ENCODE measurements around the gene DMKN. TPM values are rescaled to one million over a fixed set of nuclear protein-coding genes. Genes with fewer than 3 reads are reported as not detected.

DMKN gene
- total and polyA plus RNA-seq, 2 donors (not counting 3 experiments of a cell fraction or from before 2014, with no cell fraction given) = not detected

DNA sequence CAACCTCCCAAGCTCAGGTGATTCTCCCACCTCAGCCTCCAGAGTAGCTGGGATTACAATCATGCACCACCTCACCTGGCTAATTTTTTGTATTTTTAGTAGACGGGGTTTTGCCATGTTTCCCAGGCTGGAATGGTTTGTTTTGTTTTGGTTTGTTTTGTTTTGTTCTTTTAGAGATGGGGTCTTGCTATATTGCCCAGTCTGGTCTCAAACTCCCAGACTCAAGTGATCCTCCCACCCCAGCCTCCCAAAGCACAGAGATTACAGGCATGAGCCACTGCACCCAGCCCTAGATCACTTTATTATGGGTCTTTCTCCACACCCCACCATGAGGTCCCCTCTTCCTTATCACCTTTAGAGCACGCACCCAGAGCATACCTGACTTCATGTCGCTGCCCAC lies 15.2 kb downstream of the DMKN start:
- intact Hi-C loops (cut with micrococcal nuclease) = no loop called here

DNA sequence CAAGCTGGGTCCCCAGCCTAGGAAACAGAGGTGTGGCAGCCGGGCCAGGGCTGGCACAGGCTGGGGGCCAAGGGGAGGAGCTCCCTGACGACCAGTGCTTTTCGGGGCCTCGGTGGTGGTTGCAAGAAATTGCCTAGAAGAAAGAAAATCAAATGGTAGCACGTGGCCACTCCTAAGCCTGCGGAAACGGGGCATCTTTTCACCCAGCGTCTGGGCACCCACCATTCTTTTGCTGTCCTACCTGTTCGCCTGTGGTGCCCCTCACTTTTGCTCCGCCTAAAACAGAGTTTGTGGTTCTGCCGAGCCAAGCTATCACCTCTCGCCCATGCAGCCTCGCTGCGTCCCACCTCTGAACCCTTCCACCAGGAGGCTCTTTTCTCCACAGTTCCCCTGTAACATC lies 16.0 kb downstream of the DMKN start:
- Histone ChIP-seq H3K27me3 (ENCODE audit: control insufficient read depth in 2 of 2, insufficient read depth in 2 of 2, low read length in 2 of 2) (no peaks in the 10 kb centered on the region), H4K20me1 (replicated peaks; ENCODE audit: control insufficient read depth, extremely low read depth, insufficient read depth, low read length) (no peaks in the 10 kb centered on the region), H3K9me1 (replicated peaks; ENCODE audit: control insufficient read depth, extremely low read depth, insufficient read depth, low read length) (no peaks in the 10 kb centered on the region), H3K9me3 (replicated peaks; ENCODE audit: control insufficient read depth, insufficient read depth, low read length) (no peaks in the 10 kb centered on the region), H3K4me2 (ENCODE audit: insufficient read depth, low read length) (no peak overlapping the region), H3K79me2 (ENCODE audit: control insufficient read depth, insufficient read depth, low read length) (no peaks in the 10 kb centered on the region), H2AFZ (ENCODE audit: low read depth, low read length) (no peak overlapping the region), H3K4me3 (replicated peaks in 1 of 3; ENCODE audit: insufficient read depth in 1 of 3, low read depth in 1 of 3, low read length in 3 of 3) (no peak overlapping the region), H3K9ac (replicated peaks; ENCODE audit: extremely low read depth, insufficient read depth, low read length) (no peak overlapping the region), H3K27ac (ENCODE audit: insufficient read depth, low read depth, low read length) (no peak overlapping the region), H3K4me1 (ENCODE audit: control insufficient read depth, extremely low read depth, insufficient read depth, low read length) (no peaks in the 10 kb centered on the region), H3K36me3 (ENCODE audit: control insufficient read depth in 2 of 2, extremely low read depth in 1 of 2, insufficient read depth in 2 of 2, low read length in 2 of 2) (no peaks in the 10 kb centered on the region)
- ChIA-PET CTCF (interaction anchor here (1.4 to 1.5 kb wide), 3 partner anchors 11 to 144 kb away, joined by 3 to 8 read pairs (median 6); no protein-coding TSS in a partner anchor), POLR2A (no interaction called here)
- DNase-seq (ENCODE audit: low read depth, low spot score) (no peak), FAIRE-seq (no peak)
- no TSS peak for BruUV-seq (replicated peaks)
- no peak for TF ChIP-seq MYC (IDR thresholded peaks at IDR 0.05; ENCODE audit: low read depth, low read length)
- TF ChIP-seq, protein P1, sequence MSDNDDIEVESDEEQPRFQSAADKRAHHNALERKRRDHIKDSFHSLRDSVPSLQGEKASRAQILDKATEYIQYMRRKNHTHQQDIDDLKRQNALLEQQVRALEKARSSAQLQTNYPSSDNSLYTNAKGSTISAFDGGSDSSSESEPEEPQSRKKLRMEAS (IDR thresholded peaks at IDR 0.05; ENCODE audit: insufficient read depth, insufficient read length) = no peak
- no peak for TF ChIP-seq JUN (IDR thresholded peaks at IDR 0.05; ENCODE audit: borderline replicate concordance, insufficient read depth, insufficient read length, low read depth)
- no peak for TF ChIP-seq EZH2 (IDR thresholded peaks at IDR 0.05; ENCODE audit: borderline replicate concordance, low read depth, low read length, severe bottlenecking)
- TF ChIP-seq FOS (IDR thresholded peaks at IDR 0.05; ENCODE audit: borderline replicate concordance, insufficient read depth, low read length) = no peak
- no peak for TF ChIP-seq GATA2 (IDR thresholded peaks at IDR 0.05; ENCODE audit: insufficient read depth, insufficient read length, low read depth, low read length)
- no peak for TF ChIP-seq POLR2A (IDR thresholded peaks at IDR 0.05; ENCODE audit: low read depth, low read length)
- TF ChIP-seq, protein P2, sequence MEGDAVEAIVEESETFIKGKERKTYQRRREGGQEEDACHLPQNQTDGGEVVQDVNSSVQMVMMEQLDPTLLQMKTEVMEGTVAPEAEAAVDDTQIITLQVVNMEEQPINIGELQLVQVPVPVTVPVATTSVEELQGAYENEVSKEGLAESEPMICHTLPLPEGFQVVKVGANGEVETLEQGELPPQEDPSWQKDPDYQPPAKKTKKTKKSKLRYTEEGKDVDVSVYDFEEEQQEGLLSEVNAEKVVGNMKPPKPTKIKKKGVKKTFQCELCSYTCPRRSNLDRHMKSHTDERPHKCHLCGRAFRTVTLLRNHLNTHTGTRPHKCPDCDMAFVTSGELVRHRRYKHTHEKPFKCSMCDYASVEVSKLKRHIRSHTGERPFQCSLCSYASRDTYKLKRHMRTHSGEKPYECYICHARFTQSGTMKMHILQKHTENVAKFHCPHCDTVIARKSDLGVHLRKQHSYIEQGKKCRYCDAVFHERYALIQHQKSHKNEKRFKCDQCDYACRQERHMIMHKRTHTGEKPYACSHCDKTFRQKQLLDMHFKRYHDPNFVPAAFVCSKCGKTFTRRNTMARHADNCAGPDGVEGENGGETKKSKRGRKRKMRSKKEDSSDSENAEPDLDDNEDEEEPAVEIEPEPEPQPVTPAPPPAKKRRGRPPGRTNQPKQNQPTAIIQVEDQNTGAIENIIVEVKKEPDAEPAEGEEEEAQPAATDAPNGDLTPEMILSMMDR (IDR thresholded peaks at IDR 0.05; ENCODE audit: extremely low read depth in 1 of 2, insufficient read depth in 1 of 2, low read depth in 1 of 2, low read length in 2 of 2) = no peak
- TF ChIP-seq POLR2AphosphoS5 (IDR thresholded peaks at IDR 0.05; ENCODE audit: insufficient read depth, low read depth, low read length) = no peak
- intact Hi-C loops (cut with micrococcal nuclease) = no loop called here
- dilution Hi-C loops (cut with MboI; ENCODE audit: extremely low pct_ligation_motif_present, low sequenced_read_pairs) = no loop called here

More for the DNA sequence above, 15.2 kb downstream of the DMKN start:
- Histone ChIP-seq H2AFZ (ENCODE audit: low read depth, low read length) (no peak overlapping the region), H3K4me2 (ENCODE audit: insufficient read depth, low read length) (no peak overlapping the region), H3K4me1 (ENCODE audit: control insufficient read depth, extremely low read depth, insufficient read depth, low read length) (no peaks in the 10 kb centered on the region), H3K4me3 (replicated peaks in 1 of 3; ENCODE audit: insufficient read depth in 1 of 3, low read depth in 1 of 3, low read length in 3 of 3) (no peak overlapping the region), H3K36me3 (ENCODE audit: control insufficient read depth in 2 of 2, extremely low read depth in 1 of 2, insufficient read depth in 2 of 2, low read length in 2 of 2) (no peaks in the 10 kb centered on the region), H3K9ac (replicated peaks; ENCODE audit: extremely low read depth, insufficient read depth, low read length) (no peak overlapping the region), H3K27ac (ENCODE audit: insufficient read depth, low read depth, low read length) (no peak overlapping the region), H4K20me1 (replicated peaks; ENCODE audit: control insufficient read depth, extremely low read depth, insufficient read depth, low read length) (no peaks in the 10 kb centered on the region), H3K27me3 (ENCODE audit: control insufficient read depth in 2 of 2, insufficient read depth in 2 of 2, low read length in 2 of 2) (no peaks in the 10 kb centered on the region), H3K9me3 (replicated peaks; ENCODE audit: control insufficient read depth, insufficient read depth, low read length) (no peaks in the 10 kb centered on the region), H3K9me1 (replicated peaks; ENCODE audit: control insufficient read depth, extremely low read depth, insufficient read depth, low read length) (no peaks in the 10 kb centered on the region), H3K79me2 (ENCODE audit: control insufficient read depth, insufficient read depth, low read length) (no peaks in the 10 kb centered on the region)
- TF ChIP-seq, protein P1 (IDR thresholded peaks at IDR 0.05; ENCODE audit: insufficient read depth, insufficient read length) = no peak
- no peak for TF ChIP-seq POLR2A (IDR thresholded peaks at IDR 0.05; ENCODE audit: low read depth, low read length)
- DNase-seq (ENCODE audit: low read depth, low spot score) (no peak), FAIRE-seq (no peak)
- ChIA-PET POLR2A (interaction anchor here (0.5 kb wide), 1 partner anchor 17 kb away, joined by 5 read pairs; no protein-coding TSS in a partner anchor), CTCF (interaction anchor here (1.5 kb wide), 2 partner anchors 12 to 145 kb away, joined by 6 to 8 read pairs; no protein-coding TSS in a partner anchor)
- dilution Hi-C loops (cut with MboI; ENCODE audit: extremely low pct_ligation_motif_present, low sequenced_read_pairs) = no loop called here
- BruUV-seq (replicated peaks) = no TSS peak

Measured in endothelial cell of umbilical vein (primary cell).